SKM-1 (cell line): ENCODE results near the gene SYT8.

Experiments
- DNase-seq: peaks from one replicate; lab custom pipeline; 2025; ENCODE audit not compliant: unreplicated experiment; lab: John Stamatoyannopoulos, UW

Gene SYT8

GRCh38 chr11:1817000-1817399 is 17.8 kb upstream of the SYT8 start:
- DNase-seq, result no peak

GRCh38 chr11:1817511-1817910 is 17.3 kb upstream of the SYT8 start:
- no peak for DNase-seq

GRCh38 chr11:1819074-1819473 is 15.7 kb upstream of the SYT8 start:
- DNase-seq, result no peak

GRCh38 chr11:1820463-1821325 is 14.1 kb upstream of the SYT8 start:
- DNase-seq, result no peak

- DNase-seq, result no peak
These were observed 13.2 kb upstream of the SYT8 start for GRCh38 chr11:1821562-1821961.

- no peak for DNase-seq
These were observed 12.0 kb upstream of the SYT8 start for GRCh38 chr11:1822648-1823375.

- no peak for DNase-seq
These were observed 11.2 kb upstream of the SYT8 start for GRCh38 chr11:1823376-1824220.

GRCh38 chr11:1824221-1825038 is 10.4 kb upstream of the SYT8 start:
- no peak for DNase-seq

GRCh38 chr11:1825039-1825740 is 9.6 kb upstream of the SYT8 start:
- no peak for DNase-seq

- DNase-seq, result no peak
These were observed 8.9 kb upstream of the SYT8 start for GRCh38 chr11:1825785-1826451.

- DNase-seq, result no peak
These were observed 8.2 kb upstream of the SYT8 start for GRCh38 chr11:1826552-1827094.

GRCh38 chr11:1827095-1827813 is 7.5 kb upstream of the SYT8 start:
- no peak for DNase-seq

- no peak for DNase-seq
These were observed 6.9 kb upstream of the SYT8 start for GRCh38 chr11:1827931-1828330.

- DNase-seq, result no peak
These were observed 6.2 kb upstream of the SYT8 start for GRCh38 chr11:1828542-1828941.

- DNase-seq, result no peak
These were observed 5.6 kb upstream of the SYT8 start for GRCh38 chr11:1829039-1829820.

GRCh38 chr11:1830004-1830321 is 4.8 kb upstream of the SYT8 start:
- no peak for DNase-seq

GRCh38 chr11:1830322-1831223 is 4.2 kb upstream of the SYT8 start:
- DNase-seq, result no peak
